SW480 (cell line): ENCODE results near the gene DTD2.
A peak's percentile ranks its signal among the peaks of the same experiment; 100 is the strongest.
"Not testable (repeated sequence)": the region's sequence is repeated elsewhere in the genome, so short reads cannot be mapped to it uniquely, and the experiment has no call there.

Experiments used
- DNase-seq: peaks from one replicate; pipeline ENCODE4 v3.0.0-alpha.2; 2016; ENCODE audit warnings: low spot score

The DTD2 gene

DNA sequence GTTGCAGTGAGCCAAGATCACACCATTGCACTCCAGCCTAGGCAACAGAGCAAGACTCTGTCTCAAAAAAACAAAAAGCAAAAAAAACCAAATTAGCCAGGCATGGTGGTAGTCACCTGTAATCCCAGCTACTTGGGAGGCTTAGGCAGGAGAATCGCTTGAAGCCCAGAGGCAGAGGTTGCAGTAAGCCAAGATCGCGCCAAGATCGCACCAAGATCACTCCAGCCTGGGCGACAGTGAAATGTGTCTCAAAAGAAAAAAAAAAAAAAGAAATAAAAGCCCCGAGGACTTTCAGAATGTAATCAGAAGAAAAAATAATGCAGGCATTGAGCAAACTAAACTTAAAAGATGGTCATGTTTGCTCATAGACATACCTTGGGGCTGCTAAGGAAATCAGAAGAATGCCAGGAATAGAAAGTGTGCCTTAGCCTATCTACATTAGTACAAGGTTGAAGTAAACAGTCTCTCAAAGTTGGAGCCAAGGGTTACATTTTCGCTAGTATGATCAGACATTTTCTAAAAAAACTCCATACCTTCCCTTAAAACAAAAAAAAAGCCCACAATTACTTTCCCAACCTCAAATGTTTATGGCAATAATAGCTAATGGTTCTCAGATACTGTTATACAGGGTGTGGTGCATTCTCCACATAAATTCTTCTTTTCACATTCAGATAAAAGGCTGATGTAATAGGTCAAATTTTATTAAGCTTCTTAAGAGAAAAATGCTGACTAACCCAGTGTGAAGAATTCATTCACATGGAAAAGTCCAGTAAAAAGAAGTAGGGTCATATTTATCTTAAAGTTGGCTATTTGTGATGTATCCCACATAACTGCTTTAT, 15.8 kb downstream of the DTD2 start:
- DNase-seq, result peak; percentile 28

GRCh38 chr14:31440280-31440679, 17.0 kb downstream of the DTD2 start:
- DNase-seq, result no peak

DNA sequence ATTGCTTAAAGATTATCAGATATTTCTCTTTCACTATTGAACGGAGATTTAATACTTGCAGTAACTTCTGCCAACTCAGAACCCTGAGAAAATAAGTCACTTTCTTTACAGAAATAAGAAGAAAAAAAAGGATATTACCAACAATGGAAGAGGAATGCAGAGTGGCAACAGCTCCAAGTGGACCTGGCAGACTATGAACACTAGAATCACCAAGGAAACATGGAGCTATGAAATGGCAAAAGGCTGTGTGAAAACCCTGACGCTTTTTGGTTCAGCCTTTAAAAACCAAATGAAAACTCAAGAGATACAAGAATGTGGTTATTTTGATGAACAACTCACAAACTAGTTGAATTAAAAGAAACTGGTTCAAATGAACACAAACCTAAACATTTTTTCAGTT, 17.7 kb downstream of the DTD2 start:
- DNase-seq, result no peak

- not testable (repeated sequence) for DNase-seq
Measured at GRCh38 chr14:31437045-31437691, 20.1 kb downstream of the DTD2 start.

GRCh38 chr14:31435276-31435675, 22.0 kb downstream of the DTD2 start:
- DNase-seq, result no peak

DNA sequence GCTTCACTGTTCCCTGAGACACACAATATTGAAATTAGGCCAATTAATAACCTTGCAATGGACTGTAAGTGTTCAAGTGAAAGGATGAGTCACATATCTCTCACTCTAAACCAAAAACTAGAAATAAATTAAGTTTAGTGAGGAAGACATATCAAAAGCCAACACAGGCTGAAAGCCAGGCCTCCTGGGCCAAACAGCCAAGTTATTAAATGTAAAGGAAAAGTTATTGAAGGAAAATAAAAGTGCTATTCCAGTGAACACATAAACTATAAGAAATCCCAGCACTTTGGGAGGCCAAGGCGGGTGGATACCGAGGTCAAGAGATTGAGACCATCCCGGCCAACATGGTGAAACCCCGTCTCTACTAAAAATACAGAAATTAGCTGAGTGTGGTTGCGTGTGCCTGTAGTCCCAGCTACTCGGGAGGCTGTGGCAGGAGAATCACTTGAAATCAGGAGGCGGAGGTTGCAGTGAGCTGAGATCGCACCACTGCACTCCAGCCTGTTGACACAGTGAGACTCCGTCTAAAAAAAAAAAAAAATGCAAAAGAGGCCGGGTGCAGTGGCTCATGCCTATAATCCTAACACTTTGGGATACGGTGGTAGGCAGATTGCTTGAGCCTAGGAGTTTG, 26.6 kb downstream of the DTD2 start:
- no peak for DNase-seq

DNA sequence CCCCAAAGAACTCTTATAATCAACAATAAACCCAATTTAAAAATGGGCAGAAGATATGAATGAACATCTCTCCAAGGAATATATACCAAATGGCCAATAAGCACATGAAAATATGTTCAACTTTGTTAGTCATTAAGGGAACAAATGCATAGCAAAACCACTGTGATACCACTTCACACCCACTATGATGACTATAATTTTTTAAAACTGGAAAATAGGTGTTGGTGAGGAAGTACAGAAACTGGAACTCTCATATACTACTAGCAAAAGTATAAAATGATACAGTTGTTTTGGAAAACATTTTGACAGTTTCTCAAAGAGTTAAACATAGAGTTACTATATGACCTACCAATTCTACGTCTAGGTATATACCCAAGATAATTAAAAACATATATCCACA, 27.5 kb downstream of the DTD2 start:
- no peak for DNase-seq

DNA sequence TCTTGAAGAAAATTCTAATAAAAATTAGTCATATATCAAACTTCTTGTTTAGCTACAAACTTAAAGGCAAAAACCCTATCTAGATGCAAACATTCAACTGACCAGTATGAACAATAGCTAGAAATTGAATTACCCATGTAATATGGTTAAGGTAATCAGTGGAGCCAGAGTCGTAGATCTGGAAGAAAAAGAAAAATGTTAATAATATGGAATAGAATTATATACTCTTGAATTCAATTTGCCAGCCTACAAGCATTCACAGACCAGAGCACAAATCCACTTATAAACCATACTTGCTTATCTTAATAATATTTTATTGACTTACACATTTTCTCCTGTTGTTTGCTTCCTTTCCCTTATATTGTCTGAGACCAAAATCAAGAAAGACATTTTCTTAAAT, 29.3 kb downstream of the DTD2 start:
- no peak for DNase-seq

DNA sequence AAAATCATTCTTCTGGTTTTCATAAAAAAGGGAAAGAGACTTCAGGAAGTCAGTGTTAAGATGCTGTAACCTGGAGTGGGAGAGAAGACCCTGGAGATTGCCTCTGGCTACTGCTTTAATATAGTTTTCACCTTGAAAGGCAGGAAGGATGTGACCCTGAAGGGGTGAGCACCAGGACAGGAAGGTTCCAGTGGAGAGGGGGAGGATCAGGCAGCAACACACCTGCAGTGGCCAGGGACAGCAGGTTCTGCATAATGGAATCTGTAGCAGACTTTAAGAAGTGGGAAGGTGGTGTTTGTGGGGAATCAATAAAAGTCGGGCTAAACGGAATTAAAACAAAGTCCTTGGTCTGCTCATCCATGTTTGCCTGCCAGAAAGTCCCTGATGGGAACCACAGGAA, 30.6 kb downstream of the DTD2 start:
- no peak for DNase-seq

GRCh38 chr14:31425905-31426304, 31.4 kb downstream of the DTD2 start:
- no peak for DNase-seq

GRCh38 chr14:31421200-31421599, 36.1 kb downstream of the DTD2 start:
- DNase-seq, result no peak

DNA sequence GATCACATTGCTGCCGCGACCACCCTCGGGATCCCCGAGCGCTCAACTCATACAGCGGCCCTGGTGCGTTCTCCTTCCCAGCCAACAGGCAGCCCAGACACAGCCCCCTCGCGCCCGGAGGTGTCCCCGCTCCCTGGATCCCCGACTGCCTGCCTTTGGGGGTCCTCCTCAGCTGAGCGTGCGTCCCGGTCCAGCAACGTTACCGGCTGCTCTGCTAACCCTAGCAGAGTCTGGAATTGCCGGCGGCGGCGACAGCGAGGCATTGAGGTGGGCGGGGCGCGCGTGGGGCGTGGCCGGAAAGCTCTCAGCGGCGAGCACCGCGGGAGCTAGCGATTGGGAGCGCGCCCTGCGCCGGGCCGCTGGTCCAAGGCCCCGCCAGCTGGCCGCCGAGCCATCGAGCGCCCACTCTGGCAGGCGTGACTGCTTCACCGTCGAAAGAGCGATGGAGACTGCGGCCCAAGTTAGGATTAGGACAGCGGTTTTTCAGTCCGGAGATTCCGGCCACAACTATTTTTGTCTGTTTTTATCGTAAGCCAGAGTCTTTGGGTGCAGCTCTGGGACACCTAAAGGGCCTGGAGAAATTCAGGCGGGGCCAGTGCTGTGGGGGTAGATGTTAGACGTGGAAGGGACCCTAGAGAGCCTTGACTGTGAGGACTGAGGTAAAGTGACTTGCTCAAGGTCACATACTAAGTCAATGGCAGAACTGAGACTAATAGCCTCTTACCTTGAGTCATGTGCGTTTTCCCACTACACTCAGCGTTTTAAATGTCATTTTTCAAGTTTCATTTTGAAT, 36.8 kb downstream of the DTD2 start, which contains the start of gene HEATR5A:
Gene HEATR5A, minus strand, starts transcription at position 232 of the 793 bp plus-strand sequence. CDS start 17,575 bp downstream, outside the sequence.
- DNase-seq, result peak; percentile 90

DNA sequence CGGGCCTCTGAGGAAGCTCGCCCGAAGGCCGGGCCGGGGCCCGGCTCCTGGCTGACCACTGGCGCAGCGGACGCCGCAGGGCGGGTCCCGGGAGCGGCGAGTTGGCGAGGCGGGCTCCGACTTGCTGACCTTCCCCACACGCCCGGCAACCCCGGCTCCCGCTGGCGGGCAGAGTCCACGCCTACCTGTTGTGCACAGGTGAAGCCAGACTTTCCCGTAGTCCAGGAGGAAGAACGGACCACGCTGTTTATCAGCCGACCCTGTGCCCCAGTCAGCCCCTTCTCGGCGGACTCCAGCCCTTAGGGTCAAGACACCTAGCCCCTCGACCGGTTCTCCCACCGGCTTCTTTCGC, 37.4 kb downstream of the DTD2 start:
- peak; percentile 61 for DNase-seq

DNA sequence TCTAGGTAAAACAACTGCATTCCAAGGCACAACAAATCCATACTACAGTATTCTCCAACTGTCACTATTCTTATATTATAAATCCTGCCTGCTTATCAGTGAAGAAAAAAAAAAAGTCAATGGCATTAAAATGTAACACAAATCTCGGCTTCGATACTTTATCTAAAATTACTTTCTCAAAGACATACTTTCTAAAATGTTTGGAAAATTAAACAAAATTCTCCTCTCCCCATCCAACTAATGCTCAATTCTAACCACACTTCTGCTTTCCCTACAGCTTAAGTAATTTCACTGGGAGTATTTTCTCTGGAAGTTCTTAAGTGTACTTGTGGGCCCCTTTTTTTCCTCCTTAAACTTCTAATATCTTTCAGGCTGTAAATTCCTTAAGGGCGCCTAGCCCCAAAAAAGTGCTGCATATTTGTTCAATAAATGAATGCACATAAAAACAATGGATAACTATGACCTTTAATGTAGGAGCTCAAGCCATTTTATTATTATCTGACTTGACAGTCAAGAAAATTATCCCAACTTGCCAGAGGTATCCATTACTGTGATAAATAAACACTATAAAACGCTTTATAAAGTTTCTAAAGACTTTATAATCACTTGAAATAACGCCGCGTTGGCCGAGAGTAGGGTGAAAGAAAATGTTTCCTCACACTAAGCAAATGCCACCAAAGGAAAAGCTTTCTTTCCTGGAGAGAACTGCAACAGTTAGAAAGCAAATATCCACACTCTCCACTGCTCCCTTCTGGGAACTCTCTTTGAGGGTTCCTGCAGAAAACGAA, 37.9 kb downstream of the DTD2 start:
- DNase-seq, result peak; percentile 3

- DNase-seq, result no peak
Measured at GRCh38 chr14:31418440-31418839, 38.9 kb downstream of the DTD2 start.

DNA sequence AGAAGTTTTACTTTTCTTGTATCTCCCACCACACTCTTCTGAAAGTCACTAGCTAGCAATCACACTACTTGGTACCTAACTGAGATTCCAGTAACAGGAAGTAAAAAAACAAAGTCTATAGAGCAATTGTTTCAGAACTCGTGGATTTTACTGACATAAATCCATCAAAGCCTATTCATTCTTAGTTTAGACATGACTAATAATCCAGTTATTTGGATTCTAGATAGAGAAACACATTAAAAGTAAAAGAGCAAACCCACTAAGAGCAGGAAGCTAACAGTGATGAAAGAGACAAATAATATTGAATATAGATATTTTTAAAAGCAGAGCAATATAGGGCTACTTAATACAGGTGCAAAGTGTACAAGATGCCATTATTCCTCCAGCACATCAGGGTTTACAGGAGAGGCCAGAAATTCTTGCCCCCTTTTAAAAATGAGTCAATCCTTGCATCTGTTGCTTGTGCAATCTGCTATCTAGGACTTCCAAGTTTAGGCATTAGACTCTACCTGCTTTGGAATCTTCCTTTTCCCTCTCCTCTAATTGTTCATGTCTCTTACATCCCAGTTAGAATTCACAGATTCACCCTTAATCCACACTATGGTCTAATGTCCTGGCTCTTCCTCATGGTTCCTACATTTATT, 43.0 kb downstream of the DTD2 start:
- DNase-seq, result peak; percentile 2

DNA sequence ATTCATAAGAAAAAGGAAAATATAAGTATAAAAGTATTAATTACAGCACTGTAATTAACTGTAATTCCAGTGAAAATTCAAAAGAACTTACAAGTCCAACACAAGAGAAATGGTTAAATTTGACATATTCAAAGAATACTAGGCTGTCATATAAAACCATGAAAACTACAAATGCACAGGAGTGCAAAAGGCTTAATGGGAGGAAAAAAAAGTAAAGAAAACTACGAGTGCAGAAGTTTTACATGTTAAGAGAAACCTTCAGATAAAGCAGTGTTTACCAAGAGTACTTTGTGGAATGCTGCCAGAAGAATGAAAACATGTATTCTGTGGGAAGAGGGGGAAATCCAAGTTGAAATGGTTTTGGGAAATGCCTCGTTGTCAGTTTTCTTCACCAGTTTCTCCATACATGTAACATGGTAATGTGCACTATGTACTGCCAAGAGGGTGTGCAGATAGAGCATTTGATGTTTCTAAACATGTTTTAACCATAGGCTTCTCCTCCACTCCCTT, 46.0 kb downstream of the DTD2 start:
- no peak for DNase-seq

DNA sequence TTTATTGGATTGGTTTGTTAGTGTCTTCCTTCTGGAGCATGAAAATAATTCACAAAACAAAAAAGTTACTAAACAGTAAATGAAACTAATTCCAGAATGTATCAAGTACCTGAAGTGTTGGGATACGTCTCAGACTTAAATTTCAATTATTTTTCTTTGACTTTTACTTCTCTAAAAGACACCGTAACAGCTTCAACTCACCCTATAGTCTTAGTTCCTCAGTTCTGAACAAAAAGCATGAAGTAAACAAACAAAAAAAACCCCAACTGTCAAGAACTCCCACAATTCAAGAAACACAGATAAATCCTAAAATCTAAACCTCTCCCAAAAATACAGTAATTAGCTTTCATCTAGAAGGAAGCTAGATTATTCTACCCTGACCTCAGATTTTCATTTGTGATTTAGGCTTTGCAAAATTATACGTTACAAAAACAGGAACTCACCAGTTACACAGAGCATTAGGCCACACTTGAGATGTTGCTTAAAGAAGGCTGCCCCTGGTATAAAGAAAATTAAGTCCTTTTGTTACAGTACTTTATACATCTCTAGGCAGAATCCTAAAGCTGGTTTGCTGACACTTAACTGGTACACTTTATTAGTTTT, 47.2 kb downstream of the DTD2 start:
- no peak for DNase-seq

GRCh38 chr14:31408421-31408820, 48.9 kb downstream of the DTD2 start:
- no peak for DNase-seq

DNA sequence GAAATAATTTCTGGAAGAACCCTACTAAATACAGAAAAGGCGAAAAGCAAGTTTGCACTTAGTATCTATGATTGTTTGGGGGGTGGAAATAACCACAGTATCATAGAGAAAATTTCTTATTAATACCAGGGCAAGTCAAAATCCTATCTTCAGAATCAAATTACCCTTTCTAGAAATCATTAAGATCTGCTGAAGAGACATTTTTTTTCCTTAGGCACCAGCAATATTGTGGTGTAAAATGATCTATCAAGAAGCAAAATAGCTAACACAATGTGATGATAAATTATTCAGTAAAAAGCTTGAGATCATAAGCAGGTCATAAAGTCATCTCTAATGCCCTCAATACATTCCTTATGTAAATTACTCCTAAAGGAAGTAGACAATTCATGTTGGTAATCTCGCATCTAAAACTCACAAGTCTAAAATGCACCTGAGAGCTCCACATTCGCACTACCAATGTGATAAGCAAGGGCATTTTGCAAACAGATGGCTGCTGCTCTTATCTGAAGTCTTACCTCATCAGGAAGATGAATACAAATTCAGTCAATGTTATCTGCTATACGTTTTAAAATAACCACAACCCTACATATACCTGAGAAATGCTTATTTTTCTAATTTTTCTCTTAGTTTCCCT, 51.6 kb downstream of the DTD2 start:
- no peak for DNase-seq
